ENCODE measurements around the gene APELA.

The APELA gene

GRCh38 chr4:164876700-164877324 is at the start of gene APELA:
APELA (plus strand) TSS chr4:164877178; CDS start chr4:164877332, 154 bp downstream.
- Histone ChIP-seq H3K36me3 (ENCODE audit: insufficient read depth, low read depth, low read length) (peaks cover 37% of the 10 kb centered on the region), H3K27me3 (ENCODE audit: insufficient read depth, low read length) (no peaks in the 10 kb centered on the region), H3K9ac (ENCODE audit: low read depth, low read length) (peak within 1 kb of the TSS; percentile 87), H3K27ac (ENCODE audit: low read length) (peak within 1 kb of the TSS; percentile 52), H3K4me3 (ENCODE audit: low read length) (peak within 1 kb of the TSS; percentile 82), H3K9me3 (ENCODE audit: insufficient read depth, low read depth, low read length) (no peaks in the 10 kb centered on the region), H3K4me1 (ENCODE audit: insufficient read depth, low read length) (peaks cover 30% of the 10 kb centered on the region; the same call in 1 of the 2 replicates)

- H3K4me3 ChIP-seq (ENCODE audit: low read length) = no peak overlapping the region
- no peaks in the 10 kb centered on the region for H3K27me3 ChIP-seq (ENCODE audit: insufficient read depth, low read length)
- no peaks in the 10 kb centered on the region for H3K9me3 ChIP-seq (ENCODE audit: insufficient read depth, low read depth, low read length)
- H3K4me1 ChIP-seq (ENCODE audit: insufficient read depth, low read length) = peaks cover 8% of the 10 kb centered on the region; the same call in 1 of the 2 replicates
- H3K36me3 ChIP-seq (ENCODE audit: insufficient read depth, low read depth, low read length) = no peaks in the 10 kb centered on the region
- H3K27ac ChIP-seq (ENCODE audit: low read length) = no peak overlapping the region
- H3K9ac ChIP-seq (ENCODE audit: low read depth, low read length) = no peak overlapping the region
Measured at GRCh38 chr4:164828955-164829354, 48.0 kb upstream of the APELA start.

- Histone ChIP-seq H3K27me3 (ENCODE audit: insufficient read depth, low read length) (no peaks in the 10 kb centered on the region), H3K4me3 (ENCODE audit: low read length) (no peak overlapping the region), H3K9ac (ENCODE audit: low read depth, low read length) (no peak overlapping the region), H3K36me3 (ENCODE audit: insufficient read depth, low read depth, low read length) (no peaks in the 10 kb centered on the region), H3K9me3 (ENCODE audit: insufficient read depth, low read depth, low read length) (no peaks in the 10 kb centered on the region), H3K4me1 (ENCODE audit: insufficient read depth, low read length) (peaks cover 10% of the 10 kb centered on the region; the same call in 1 of the 2 replicates), H3K27ac (ENCODE audit: low read length) (no peak overlapping the region)
Measured at GRCh38 chr4:164846566-164846965, 30.4 kb upstream of the APELA start.

- H3K9me3 ChIP-seq (ENCODE audit: insufficient read depth, low read depth, low read length) = no peaks in the 10 kb centered on the region
- H3K36me3 ChIP-seq (ENCODE audit: insufficient read depth, low read depth, low read length) = no peaks in the 10 kb centered on the region
- peaks cover 10% of the 10 kb centered on the region; the same call in 1 of the 2 replicates for H3K4me1 ChIP-seq (ENCODE audit: insufficient read depth, low read length)
- no peak overlapping the region for H3K9ac ChIP-seq (ENCODE audit: low read depth, low read length)
- no peak overlapping the region for H3K4me3 ChIP-seq (ENCODE audit: low read length)
- H3K27ac ChIP-seq (ENCODE audit: low read length) = no peak overlapping the region
- no peaks in the 10 kb centered on the region for H3K27me3 ChIP-seq (ENCODE audit: insufficient read depth, low read length)
Measured at GRCh38 chr4:164847016-164847415, 30.0 kb upstream of the APELA start.

- Histone ChIP-seq H3K9ac (ENCODE audit: low read depth, low read length) (no peak overlapping the region), H3K27ac (ENCODE audit: low read length) (no peak overlapping the region), H3K4me3 (ENCODE audit: low read length) (no peak overlapping the region), H3K36me3 (ENCODE audit: insufficient read depth, low read depth, low read length) (no peaks in the 10 kb centered on the region), H3K27me3 (ENCODE audit: insufficient read depth, low read length) (no peaks in the 10 kb centered on the region), H3K4me1 (ENCODE audit: insufficient read depth, low read length) (peaks cover 10% of the 10 kb centered on the region; the same call in 1 of the 2 replicates), H3K9me3 (ENCODE audit: insufficient read depth, low read depth, low read length) (no peaks in the 10 kb centered on the region)
Measured at GRCh38 chr4:164847967-164848649, 28.9 kb upstream of the APELA start.

GRCh38 chr4:164856396-164856795 is 20.6 kb upstream of the APELA start:
- H3K27me3 ChIP-seq (ENCODE audit: insufficient read depth, low read length) = no peaks in the 10 kb centered on the region
- no peak overlapping the region for H3K4me3 ChIP-seq (ENCODE audit: low read length)
- H3K36me3 ChIP-seq (ENCODE audit: insufficient read depth, low read depth, low read length) = no peaks in the 10 kb centered on the region
- no peak overlapping the region for H3K9ac ChIP-seq (ENCODE audit: low read depth, low read length)
- no peaks in the 10 kb centered on the region for H3K9me3 ChIP-seq (ENCODE audit: insufficient read depth, low read depth, low read length)
- H3K4me1 ChIP-seq (ENCODE audit: insufficient read depth, low read length) = no peaks in the 10 kb centered on the region
- no peak overlapping the region for H3K27ac ChIP-seq (ENCODE audit: low read length)

- Histone ChIP-seq H3K36me3 (ENCODE audit: insufficient read depth, low read depth, low read length) (no peaks in the 10 kb centered on the region), H3K27me3 (ENCODE audit: insufficient read depth, low read length) (no peaks in the 10 kb centered on the region), H3K4me3 (ENCODE audit: low read length) (peak overlapping the region; percentile 34; the same call in 1 of the 2 replicates), H3K27ac (ENCODE audit: low read length) (peak overlapping the region; percentile 58), H3K4me1 (ENCODE audit: insufficient read depth, low read length) (peaks cover 25% of the 10 kb centered on the region; the same call in 1 of the 2 replicates), H3K9me3 (ENCODE audit: insufficient read depth, low read depth, low read length) (no peaks in the 10 kb centered on the region), H3K9ac (ENCODE audit: low read depth, low read length) (peak overlapping the region; percentile 68)
Measured at GRCh38 chr4:164866817-164867490, 10.0 kb upstream of the APELA start.

- no peaks in the 10 kb centered on the region for H3K36me3 ChIP-seq (ENCODE audit: insufficient read depth, low read depth, low read length)
- no peak overlapping the region for H3K4me3 ChIP-seq (ENCODE audit: low read length)
- no peaks in the 10 kb centered on the region for H3K27me3 ChIP-seq (ENCODE audit: insufficient read depth, low read length)
- H3K9me3 ChIP-seq (ENCODE audit: insufficient read depth, low read depth, low read length) = no peaks in the 10 kb centered on the region
- no peak overlapping the region for H3K27ac ChIP-seq (ENCODE audit: low read length)
- no peak overlapping the region for H3K9ac ChIP-seq (ENCODE audit: low read depth, low read length)
- peaks cover 22% of the 10 kb centered on the region; the same call in 1 of the 2 replicates for H3K4me1 ChIP-seq (ENCODE audit: insufficient read depth, low read length)
Measured at GRCh38 chr4:164871673-164872072, 5.3 kb upstream of the APELA start.

- H3K27me3 ChIP-seq (ENCODE audit: insufficient read depth, low read length) = no peaks in the 10 kb centered on the region
- no peaks in the 10 kb centered on the region for H3K9me3 ChIP-seq (ENCODE audit: insufficient read depth, low read depth, low read length)
- peaks cover 16% of the 10 kb centered on the region; the same call in 1 of the 2 replicates for H3K4me1 ChIP-seq (ENCODE audit: insufficient read depth, low read length)
Measured at GRCh38 chr4:164872481-164872880, 4.5 kb upstream of the APELA start.

GRCh38 chr4:164874789-164875188 is 2.2 kb upstream of the APELA start:
- H3K9me3 ChIP-seq (ENCODE audit: insufficient read depth, low read depth, low read length) = no peaks in the 10 kb centered on the region
- no peaks in the 10 kb centered on the region for H3K27me3 ChIP-seq (ENCODE audit: insufficient read depth, low read length)
- H3K9ac ChIP-seq (ENCODE audit: low read depth, low read length) = no peak overlapping the region; the same call in 1 of the 2 replicates
- H3K36me3 ChIP-seq (ENCODE audit: insufficient read depth, low read depth, low read length) = peaks cover 17% of the 10 kb centered on the region
- H3K4me3 ChIP-seq (ENCODE audit: low read length) = no peak overlapping the region
- H3K4me1 ChIP-seq (ENCODE audit: insufficient read depth, low read length) = peaks cover 13% of the 10 kb centered on the region; the same call in 1 of the 2 replicates
- H3K27ac ChIP-seq (ENCODE audit: low read length) = no peak overlapping the region

More at GRCh38 chr4:164872481-164872880, 4.5 kb upstream of the APELA start:
- no peak overlapping the region for H3K27ac ChIP-seq (ENCODE audit: low read length)
- H3K9ac ChIP-seq (ENCODE audit: low read depth, low read length) = no peak overlapping the region
- no peaks in the 10 kb centered on the region for H3K36me3 ChIP-seq (ENCODE audit: insufficient read depth, low read depth, low read length)
- no peak overlapping the region for H3K4me3 ChIP-seq (ENCODE audit: low read length)

- Histone ChIP-seq H3K4me1 (ENCODE audit: insufficient read depth, low read length) (peaks cover 29% of the 10 kb centered on the region; the same call in 1 of the 2 replicates), H3K36me3 (ENCODE audit: insufficient read depth, low read depth, low read length) (peaks cover 72% of the 10 kb centered on the region), H3K27me3 (ENCODE audit: insufficient read depth, low read length) (no peaks in the 10 kb centered on the region), H3K9me3 (ENCODE audit: insufficient read depth, low read depth, low read length) (no peaks in the 10 kb centered on the region), H3K9ac (ENCODE audit: low read depth, low read length) (peak overlapping the region; percentile 60), H3K27ac (ENCODE audit: low read length) (peak overlapping the region; percentile 81), H3K4me3 (ENCODE audit: low read length) (peak overlapping the region; percentile 82)
Measured at GRCh38 chr4:164880489-164881262, 3.7 kb downstream of the APELA start.
